ENCODE data around the gene SNX25.
"Not testable (repeated sequence)": the region's sequence is repeated elsewhere in the genome, so short reads cannot be mapped to it uniquely, and the experiment has no call there.

The SNX25 gene

GRCh38 chr4:185352202-185352601 lies 142.8 kb downstream of the SNX25 start:
- DNase-seq = no peak

DNA sequence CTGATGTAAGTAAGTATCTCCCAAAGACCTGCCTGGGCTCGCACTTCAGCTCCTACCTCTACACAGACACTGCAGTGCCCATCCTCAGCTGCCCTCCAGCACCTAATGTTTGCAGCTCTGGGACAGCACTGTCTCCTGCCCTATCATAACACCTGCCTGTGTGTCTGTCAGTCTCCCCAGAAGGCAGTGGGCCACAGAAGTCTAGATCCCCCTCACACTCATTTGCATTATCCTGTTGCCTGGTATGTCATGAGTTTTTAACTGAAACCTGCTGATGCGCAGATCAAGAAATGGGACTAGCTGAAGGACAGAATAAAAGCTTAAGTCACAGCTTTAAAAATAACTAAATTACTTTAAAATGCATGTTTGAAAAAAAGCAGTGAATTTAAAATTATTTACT lies 143.3 kb downstream of the SNX25 start:
- no peak for DNase-seq

GRCh38 chr4:185357211-185357610 lies 147.8 kb downstream of the SNX25 start:
- DNase-seq = no peak

GRCh38 chr4:185357733-185358440 lies 148.5 kb downstream of the SNX25 start:
- DNase-seq = no peak

- no peak for DNase-seq
Observed at GRCh38 chr4:185358514-185358913, 149.1 kb downstream of the SNX25 start.

DNA sequence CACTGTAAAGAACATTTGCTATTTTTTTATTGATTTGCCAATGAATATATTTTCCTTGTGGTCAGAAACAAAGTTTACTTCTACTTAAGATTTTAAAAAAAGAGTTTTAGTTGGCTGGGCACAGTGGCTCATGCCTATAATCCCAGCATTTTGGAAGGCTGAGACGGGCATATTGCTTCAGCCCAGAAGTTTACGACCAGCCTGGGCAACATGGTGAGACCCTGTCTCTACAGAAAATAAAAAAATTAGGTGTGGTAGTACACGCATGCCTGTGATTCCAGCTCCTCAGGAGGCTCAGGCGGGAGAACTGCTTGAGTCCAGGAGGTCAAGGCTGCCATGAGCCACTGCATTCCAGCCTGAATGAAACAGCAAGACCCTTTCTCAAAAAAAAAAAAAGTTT lies 149.6 kb downstream of the SNX25 start:
- DNase-seq = no peak

- no peak for DNase-seq
Observed at GRCh38 chr4:185359767-185360446, 150.5 kb downstream of the SNX25 start.

DNA sequence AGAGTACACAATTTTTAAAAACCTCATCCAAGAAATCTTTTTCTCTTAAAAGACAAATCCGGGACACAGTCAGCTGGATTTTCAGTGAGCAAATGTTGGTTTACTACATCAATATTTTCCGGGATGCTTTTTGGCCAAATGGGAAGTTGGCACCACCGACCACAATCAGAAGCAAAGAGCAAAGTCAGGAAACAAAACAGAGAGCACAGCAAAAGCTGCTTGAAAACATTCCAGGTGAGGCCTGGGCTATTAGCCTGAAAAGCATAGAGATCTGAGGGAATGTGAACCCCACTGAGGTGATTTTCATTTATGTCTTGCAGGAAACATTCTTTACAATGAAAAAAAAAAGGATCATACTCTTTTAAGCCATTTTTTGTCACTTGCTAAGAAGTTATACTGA lies 152.5 kb downstream of the SNX25 start:
- DNase-seq = no peak

- DNase-seq = not testable (repeated sequence)
Observed at GRCh38 chr4:185362570-185362969, 153.2 kb downstream of the SNX25 start.

GRCh38 chr4:185363251-185363650 lies 153.9 kb downstream of the SNX25 start:
- no peak for DNase-seq

GRCh38 chr4:185364886-185365285 lies 155.5 kb downstream of the SNX25 start:
- DNase-seq = no peak

- DNase-seq = no peak
Observed at GRCh38 chr4:185369731-185370130, 160.3 kb downstream of the SNX25 start.

- DNase-seq = no peak
Observed at GRCh38 chr4:185370268-185370949, 161.0 kb downstream of the SNX25 start.

GRCh38 chr4:185371702-185372101 lies 162.3 kb downstream of the SNX25 start:
- no peak for DNase-seq

GRCh38 chr4:185374027-185374426 lies 164.6 kb downstream of the SNX25 start:
- DNase-seq = no peak

GRCh38 chr4:185374573-185374972 lies 165.2 kb downstream of the SNX25 start:
- DNase-seq = no peak

DNA sequence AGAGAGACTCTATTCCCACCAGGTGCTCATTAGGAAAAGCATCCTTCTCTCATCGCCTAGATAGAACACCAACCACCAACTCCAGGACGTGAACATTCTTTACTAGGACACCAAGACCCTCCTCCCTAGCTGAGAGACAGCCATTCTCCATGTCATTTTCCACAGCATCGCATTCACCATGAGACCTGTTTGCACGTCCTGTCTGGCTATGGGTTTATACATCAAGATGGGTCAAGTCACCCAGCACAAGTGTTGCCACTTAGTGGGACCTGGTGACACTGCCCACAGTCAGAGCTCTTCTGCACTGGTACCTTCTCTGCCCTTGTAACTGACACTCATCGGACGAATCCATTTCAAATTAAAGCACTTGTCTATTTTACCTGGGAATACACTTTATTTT lies 168.9 kb downstream of the SNX25 start:
- no peak for DNase-seq

DNA sequence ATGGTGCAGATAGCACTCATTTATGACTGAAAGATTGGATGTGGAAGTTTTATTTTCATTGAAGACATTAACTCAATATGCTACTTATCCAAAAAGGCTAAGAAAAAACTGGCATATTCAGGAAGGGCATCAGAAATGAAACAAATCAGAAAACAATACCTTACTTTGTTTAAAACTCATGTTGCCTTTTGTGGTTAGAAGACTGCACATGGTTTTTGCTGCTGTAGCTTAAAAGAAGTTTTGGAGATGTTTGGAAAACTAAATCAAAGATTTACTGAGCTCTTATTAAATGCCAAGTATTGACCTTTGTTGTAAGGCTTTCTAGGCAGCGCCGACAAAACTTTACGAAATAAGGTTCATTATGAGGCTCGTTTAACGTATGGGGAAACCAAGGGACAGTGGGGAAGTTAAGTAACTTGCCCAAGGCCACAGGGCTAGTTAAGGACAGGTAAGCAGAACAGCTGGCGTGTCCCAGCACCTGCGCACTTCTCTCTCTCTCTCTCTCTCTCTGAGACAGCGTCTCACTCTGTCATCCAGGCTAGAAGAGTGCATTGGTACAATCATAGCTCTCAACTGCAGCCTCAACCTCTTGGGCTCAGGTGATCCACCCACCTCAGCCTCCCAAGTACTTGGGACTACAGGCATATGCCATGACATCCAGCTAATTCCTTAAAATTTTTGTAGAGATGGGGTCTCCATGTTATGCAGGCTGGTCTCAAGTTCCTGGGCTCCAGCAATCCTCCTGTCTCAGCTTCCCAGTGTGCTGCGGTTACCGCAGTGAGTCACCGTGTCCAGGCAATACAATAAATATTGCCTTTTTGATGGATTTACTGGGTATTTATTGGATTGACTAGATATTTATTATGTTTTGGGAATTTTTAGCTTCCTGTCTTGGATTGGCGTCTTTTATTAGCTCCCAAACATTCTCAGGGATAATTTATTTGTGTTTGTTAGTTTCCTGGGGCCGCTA lies 170.2 kb downstream of the SNX25 start:
- no peak for DNase-seq

GRCh38 chr4:185380320-185380719 lies 170.9 kb downstream of the SNX25 start:
- no peak for DNase-seq

- DNase-seq = no peak
Observed at GRCh38 chr4:185381288-185382196, 172.1 kb downstream of the SNX25 start.

DNA sequence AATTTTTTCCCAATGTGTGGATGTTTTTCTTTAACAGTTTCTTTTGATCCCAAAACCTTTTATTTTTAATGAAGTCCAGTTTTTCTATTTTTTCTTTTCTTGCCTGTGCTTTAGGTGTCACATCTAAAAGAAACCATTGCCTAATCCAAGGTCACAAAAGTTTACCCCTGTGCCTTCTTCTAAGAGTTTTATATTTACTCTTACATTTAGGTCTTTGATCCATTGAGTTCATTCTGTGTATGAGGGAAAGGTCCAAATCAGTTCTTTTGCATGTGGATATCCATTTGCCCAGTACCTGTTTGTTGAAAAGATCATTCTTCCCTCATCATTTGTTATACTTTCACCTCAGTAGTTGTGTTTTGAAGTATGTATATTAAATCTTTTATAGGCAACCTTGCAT lies 173.4 kb downstream of the SNX25 start:
- DNase-seq = no peak

DNA sequence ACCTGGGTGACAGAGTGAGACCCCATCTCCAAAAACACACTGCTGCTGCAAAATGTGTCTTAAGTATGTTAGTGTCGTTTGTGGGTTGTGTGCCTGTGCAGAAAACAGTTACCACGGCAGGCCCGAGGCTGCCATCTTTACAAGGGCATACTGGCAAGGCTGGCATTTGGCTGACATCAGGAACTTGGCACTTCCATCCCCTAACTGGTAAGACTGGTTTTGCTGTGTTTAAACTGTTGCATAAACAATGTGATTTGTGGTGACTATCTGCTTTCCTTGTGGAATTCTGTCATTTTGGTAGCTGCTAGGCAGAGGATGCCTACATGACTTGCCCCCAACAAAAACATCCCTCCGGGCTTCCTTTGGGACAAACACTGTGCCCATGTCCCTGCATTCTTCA lies 174.1 kb downstream of the SNX25 start:
- no peak for DNase-seq

All from NCI-H1694 (cell line).